ENCODE results near the gene POMC. TPM values are rescaled to one million over a fixed set of nuclear protein-coding genes. Genes with fewer than 3 reads are reported as not detected.

The POMC gene
- polyA plus RNA-seq, 1 donor from 2014 or later, result not detected

DNA sequence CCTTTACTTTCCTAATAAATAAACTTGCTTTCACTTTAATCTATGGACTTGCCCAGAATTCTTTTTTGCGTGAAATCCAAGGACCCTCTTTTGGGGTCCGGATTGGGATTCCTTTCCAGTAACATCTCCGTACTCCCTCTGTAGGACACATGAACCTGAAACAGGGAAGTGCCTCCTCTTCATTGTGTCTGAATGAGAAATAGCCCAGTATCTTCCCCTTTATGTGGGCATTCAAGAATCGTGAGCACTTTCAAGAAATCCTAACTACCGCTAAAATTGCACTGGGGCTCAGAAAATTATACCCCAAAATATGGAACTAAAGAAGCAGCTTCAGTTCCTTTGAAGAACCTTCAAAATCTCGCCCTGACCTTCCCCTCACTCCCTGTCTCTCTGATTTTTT is 7.8 kb upstream of the POMC start:
- H4K20me1 ChIP-seq (ENCODE audit: insufficient read depth), result no peaks in the 10 kb centered on the region
- no peak overlapping the region for H3K4me3 ChIP-seq (ENCODE audit: low read length)
- H3K79me2 ChIP-seq (replicated peaks; ENCODE audit: insufficient read depth, low read length), result no peaks in the 10 kb centered on the region
- no peak overlapping the region for H3K9ac ChIP-seq (ENCODE audit: low read length)
- TF ChIP-seq TAF1 (IDR thresholded peaks at IDR 0.05; ENCODE audit: low read depth) (no peak), EP300 (conservative IDR thresholded peaks at IDR 0.05; ENCODE audit: poor library complexity, severe bottlenecking) (no peak), EZH2 (IDR thresholded peaks at IDR 0.05; ENCODE audit: borderline replicate concordance, insufficient read depth, low read length, poor library complexity, severe bottlenecking) (no peak), POLR2AphosphoS5 (IDR thresholded peaks at IDR 0.05) (no peak), RAD21 (conservative IDR thresholded peaks at IDR 0.05) (no peak), SMC3 (conservative IDR thresholded peaks at IDR 0.05; ENCODE audit: poor library complexity) (no peak), MXI1 (conservative IDR thresholded peaks at IDR 0.05; ENCODE audit: poor library complexity, severe bottlenecking) (no peak)
- TF ChIP-seq, protein P1, sequence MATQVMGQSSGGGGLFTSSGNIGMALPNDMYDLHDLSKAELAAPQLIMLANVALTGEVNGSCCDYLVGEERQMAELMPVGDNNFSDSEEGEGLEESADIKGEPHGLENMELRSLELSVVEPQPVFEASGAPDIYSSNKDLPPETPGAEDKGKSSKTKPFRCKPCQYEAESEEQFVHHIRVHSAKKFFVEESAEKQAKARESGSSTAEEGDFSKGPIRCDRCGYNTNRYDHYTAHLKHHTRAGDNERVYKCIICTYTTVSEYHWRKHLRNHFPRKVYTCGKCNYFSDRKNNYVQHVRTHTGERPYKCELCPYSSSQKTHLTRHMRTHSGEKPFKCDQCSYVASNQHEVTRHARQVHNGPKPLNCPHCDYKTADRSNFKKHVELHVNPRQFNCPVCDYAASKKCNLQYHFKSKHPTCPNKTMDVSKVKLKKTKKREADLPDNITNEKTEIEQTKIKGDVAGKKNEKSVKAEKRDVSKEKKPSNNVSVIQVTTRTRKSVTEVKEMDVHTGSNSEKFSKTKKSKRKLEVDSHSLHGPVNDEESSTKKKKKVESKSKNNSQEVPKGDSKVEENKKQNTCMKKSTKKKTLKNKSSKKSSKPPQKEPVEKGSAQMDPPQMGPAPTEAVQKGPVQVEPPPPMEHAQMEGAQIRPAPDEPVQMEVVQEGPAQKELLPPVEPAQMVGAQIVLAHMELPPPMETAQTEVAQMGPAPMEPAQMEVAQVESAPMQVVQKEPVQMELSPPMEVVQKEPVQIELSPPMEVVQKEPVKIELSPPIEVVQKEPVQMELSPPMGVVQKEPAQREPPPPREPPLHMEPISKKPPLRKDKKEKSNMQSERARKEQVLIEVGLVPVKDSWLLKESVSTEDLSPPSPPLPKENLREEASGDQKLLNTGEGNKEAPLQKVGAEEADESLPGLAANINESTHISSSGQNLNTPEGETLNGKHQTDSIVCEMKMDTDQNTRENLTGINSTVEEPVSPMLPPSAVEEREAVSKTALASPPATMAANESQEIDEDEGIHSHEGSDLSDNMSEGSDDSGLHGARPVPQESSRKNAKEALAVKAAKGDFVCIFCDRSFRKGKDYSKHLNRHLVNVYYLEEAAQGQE (IDR thresholded peaks at IDR 0.05; ENCODE audit: borderline replicate concordance), result no peak
- H3K9me3 ChIP-seq (ENCODE audit: low read length), result no peaks in the 10 kb centered on the region
- no peaks in the 10 kb centered on the region for H3K9me2 ChIP-seq (ENCODE audit: insufficient read depth, low read length)
- H3F3A ChIP-seq (ENCODE audit: insufficient read depth, low read length, poor library complexity, severe bottlenecking), result no peaks in the 10 kb centered on the region
- no peaks in the 10 kb centered on the region for H3K27me3 ChIP-seq (ENCODE audit: insufficient read depth, low read depth, low read length)
- H2AFZ ChIP-seq (ENCODE audit: low read depth, low read length), result no peak overlapping the region
- H3K4me2 ChIP-seq (ENCODE audit: low read length), result no peak overlapping the region
- no peaks in the 10 kb centered on the region for H3K36me3 ChIP-seq (ENCODE audit: insufficient read depth, low read length)
- H3K27ac ChIP-seq (ENCODE audit: low read length), result no peak overlapping the region

DNA sequence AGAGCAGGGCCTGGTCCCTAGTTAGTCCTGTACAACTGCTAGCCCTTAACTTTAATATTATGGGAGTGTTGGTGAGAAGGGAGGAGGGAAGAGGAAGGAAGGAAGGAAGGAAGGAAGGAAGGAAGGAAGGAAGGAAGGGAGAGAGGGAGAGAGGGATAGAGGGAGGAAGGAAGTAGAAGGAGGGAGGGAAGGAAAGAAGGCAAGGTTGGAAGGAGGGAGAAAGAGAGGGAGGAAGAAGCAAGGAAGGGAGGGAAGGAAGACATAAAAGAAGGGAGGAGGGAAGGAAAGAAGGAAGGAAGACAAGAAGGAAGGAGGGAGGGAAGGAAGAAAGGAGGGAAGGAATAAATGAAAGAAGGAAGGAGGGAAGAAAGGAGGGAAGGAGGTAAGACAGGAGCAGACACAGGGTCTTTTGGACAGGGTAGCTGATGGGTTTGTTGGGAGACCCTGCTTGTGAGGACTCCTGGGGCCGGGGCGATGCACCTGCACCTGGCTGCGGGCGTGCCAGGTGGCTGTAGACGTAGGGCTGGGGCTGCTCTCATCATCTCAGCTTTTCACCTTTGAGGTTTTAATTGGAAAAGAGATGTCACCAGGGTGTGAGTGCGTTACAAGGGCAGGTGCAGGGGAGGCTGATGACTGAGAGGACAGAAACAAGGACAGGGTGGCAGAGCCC is 5.9 kb upstream of the POMC start:
- H3K9ac ChIP-seq (ENCODE audit: low read length), result no peak overlapping the region

More for the DNA sequence above, 5.9 kb upstream of the POMC start:
- Histone ChIP-seq H2AFZ (ENCODE audit: low read depth, low read length) (no peak overlapping the region), H3K79me2 (replicated peaks; ENCODE audit: insufficient read depth, low read length) (no peaks in the 10 kb centered on the region), H3K27me3 (ENCODE audit: insufficient read depth, low read depth, low read length) (peaks cover 9% of the 10 kb centered on the region), H3K27ac (ENCODE audit: low read length) (no peak overlapping the region), H3K9me3 (ENCODE audit: low read length) (no peaks in the 10 kb centered on the region), H3K9me2 (ENCODE audit: insufficient read depth, low read length) (no peaks in the 10 kb centered on the region), H3K36me3 (ENCODE audit: insufficient read depth, low read length) (no peaks in the 10 kb centered on the region), H3K4me3 (ENCODE audit: low read length) (no peak overlapping the region), H4K20me1 (ENCODE audit: insufficient read depth) (no peaks in the 10 kb centered on the region), H3F3A (ENCODE audit: insufficient read depth, low read length, poor library complexity, severe bottlenecking) (no peaks in the 10 kb centered on the region), H3K4me2 (ENCODE audit: low read length) (no peak overlapping the region)
- TF ChIP-seq, protein P2, sequence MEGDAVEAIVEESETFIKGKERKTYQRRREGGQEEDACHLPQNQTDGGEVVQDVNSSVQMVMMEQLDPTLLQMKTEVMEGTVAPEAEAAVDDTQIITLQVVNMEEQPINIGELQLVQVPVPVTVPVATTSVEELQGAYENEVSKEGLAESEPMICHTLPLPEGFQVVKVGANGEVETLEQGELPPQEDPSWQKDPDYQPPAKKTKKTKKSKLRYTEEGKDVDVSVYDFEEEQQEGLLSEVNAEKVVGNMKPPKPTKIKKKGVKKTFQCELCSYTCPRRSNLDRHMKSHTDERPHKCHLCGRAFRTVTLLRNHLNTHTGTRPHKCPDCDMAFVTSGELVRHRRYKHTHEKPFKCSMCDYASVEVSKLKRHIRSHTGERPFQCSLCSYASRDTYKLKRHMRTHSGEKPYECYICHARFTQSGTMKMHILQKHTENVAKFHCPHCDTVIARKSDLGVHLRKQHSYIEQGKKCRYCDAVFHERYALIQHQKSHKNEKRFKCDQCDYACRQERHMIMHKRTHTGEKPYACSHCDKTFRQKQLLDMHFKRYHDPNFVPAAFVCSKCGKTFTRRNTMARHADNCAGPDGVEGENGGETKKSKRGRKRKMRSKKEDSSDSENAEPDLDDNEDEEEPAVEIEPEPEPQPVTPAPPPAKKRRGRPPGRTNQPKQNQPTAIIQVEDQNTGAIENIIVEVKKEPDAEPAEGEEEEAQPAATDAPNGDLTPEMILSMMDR (IDR thresholded peaks at IDR 0.05; ENCODE audit: poor library complexity, severe bottlenecking), result no peak
- TF ChIP-seq SMC3 (conservative IDR thresholded peaks at IDR 0.05; ENCODE audit: poor library complexity), result no peak

Data from neural cell (in vitro differentiated cells).